Muscle layer of colon (tissue), 2 donors: ENCODE measurements around the gene GINS1.

Experiments
- H3K27ac ChIP-seq: one replicate; pipeline ENCODE4 v1.7.0; 2013; ENCODE audit warnings: low read depth, mild to moderate bottlenecking, low read length, moderate library complexity
- H3K27me3 ChIP-seq, 2 donors: one replicate each; pipeline ENCODE4 v1.7.0; 2013; ENCODE audit warnings: low read length in 2 of 2, mild to moderate bottlenecking in 2 of 2; ENCODE audit not compliant: insufficient read depth in 2 of 2, control insufficient read depth in 1 of 2
- H3K36me3 ChIP-seq: one replicate; pipeline ENCODE4 v1.7.0; 2013; ENCODE audit warnings: mild to moderate bottlenecking, low read length; ENCODE audit not compliant: insufficient read depth
- H3K4me1 ChIP-seq: one replicate; pipeline ENCODE4 v1.7.0; 2013; ENCODE audit warnings: mild to moderate bottlenecking, low read length; ENCODE audit not compliant: insufficient read depth
- H3K4me3 ChIP-seq, 2 donors: one replicate each; pipeline ENCODE4 v1.7.0; 2013; ENCODE audit warnings: low read length in 2 of 2, low read depth in 1 of 2, mild to moderate bottlenecking in 1 of 2, moderate library complexity in 1 of 2
- H3K9ac ChIP-seq: one replicate; pipeline ENCODE4 v1.7.0; 2013; ENCODE audit warnings: low read length
- H3K9me3 ChIP-seq: one replicate; pipeline ENCODE4 v1.7.0; 2013; ENCODE audit warnings: mild to moderate bottlenecking, low read length
- donor health status: abdominal sarcoma.
- donor health status: Adenocarcinoma of cecum.

The GINS1 gene

DNA sequence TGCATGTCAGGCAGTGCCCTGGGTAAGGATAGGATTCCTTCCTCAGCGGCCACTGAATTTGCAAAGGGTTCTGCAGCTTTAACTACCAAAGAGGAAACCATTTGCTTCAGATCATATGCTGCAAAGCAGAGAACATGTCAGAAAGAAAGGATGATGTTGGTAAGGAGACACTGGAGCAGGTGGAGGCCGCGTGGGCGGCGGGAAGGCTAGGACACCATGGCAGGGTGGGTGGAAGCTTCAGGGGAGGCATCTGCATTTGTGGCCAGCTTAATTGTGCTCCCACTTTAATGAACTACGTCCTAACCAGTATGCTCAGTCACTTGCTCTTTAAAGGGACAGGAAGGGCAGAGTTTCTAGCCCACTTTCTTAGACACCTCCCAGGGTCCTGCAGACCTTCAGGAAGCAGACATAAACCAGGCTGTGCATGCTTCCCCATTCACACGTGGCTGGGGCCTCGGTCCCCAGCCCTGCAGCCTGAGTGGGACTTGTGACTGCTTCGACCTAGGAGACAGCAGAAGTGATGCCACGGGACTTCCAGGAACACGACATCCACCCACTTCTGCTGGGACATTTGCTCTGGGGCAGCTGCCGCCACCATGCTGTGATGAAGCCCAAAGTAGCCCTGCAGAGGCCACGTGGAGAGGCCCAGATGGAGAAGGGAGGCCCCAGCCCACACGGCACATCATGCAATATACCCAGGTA, 76.1 kb downstream of the GINS1 start:
- Histone ChIP-seq H3K27me3 (no peaks in the 10 kb centered on the region), H3K9me3 (no peaks in the 10 kb centered on the region), H3K4me1 (no peaks in the 10 kb centered on the region), H3K4me3 (no peak overlapping the region), H3K27ac (no peak overlapping the region), H3K36me3 (peaks cover 26% of the 10 kb centered on the region), H3K9ac (no peak overlapping the region)

DNA sequence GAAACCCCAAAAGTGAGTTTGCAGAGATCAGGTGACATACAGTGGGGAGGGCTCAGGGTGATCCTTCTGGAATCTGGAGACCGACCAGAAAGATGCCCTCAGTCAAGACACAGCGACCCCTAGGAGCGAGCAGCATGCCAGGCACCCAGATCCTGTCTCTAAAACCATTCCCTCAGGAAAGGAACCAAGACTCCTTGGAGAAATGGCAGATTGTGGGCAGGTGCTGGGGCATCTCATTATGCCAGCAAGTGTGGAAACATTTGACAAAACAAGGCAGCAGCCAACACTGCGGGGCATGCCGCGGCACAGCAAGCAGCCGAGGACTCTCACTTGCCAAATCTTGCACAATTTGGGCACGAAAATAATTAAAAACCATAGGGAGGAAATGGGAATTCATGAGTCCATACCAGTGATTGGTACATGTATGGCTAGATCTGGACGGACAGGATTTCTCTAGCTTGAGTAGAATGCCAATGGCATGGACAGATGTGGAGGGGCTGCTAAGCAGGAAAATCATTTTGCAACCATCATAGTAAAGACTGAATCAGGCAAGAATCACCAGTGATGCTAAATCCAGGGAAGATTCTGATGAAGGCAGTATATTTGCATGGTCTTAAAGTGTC, 76.9 kb downstream of the GINS1 start:
- Histone ChIP-seq H3K27ac (no peak overlapping the region), H3K9me3 (no peaks in the 10 kb centered on the region), H3K4me3 (no peak overlapping the region), H3K4me1 (no peaks in the 10 kb centered on the region), H3K27me3 (no peaks in the 10 kb centered on the region), H3K36me3 (peaks cover 25% of the 10 kb centered on the region), H3K9ac (no peak overlapping the region)

GRCh38 chr20:25484911-25485511, 77.5 kb downstream of the GINS1 start:
- Histone ChIP-seq H3K27me3 (no peaks in the 10 kb centered on the region), H3K36me3 (peaks cover 20% of the 10 kb centered on the region), H3K9ac (no peak overlapping the region), H3K4me1 (no peaks in the 10 kb centered on the region), H3K9me3 (no peaks in the 10 kb centered on the region), H3K27ac (no peak overlapping the region), H3K4me3 (no peak overlapping the region)

DNA sequence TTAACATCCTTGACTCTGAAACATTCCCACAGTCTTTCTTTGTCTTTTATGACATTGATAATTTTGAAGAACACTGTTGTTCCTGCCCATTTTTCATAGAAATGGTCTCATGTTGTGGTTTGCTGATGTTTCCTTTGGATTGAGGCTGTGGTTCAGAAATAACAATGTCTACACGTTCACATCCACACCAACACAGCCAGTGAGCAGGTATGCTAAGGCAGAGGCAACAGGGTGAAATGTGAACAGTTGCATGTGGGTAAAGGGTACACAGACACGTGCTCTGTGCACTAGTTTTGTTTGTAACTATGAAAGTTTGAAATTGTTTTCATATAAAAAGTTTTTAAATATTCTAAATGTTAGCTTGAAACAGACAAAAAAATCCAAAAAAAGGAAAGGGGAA, 78.4 kb downstream of the GINS1 start:
- Histone ChIP-seq H3K4me1 (no peaks in the 10 kb centered on the region), H3K27me3 (no peaks in the 10 kb centered on the region), H3K9ac (no peak overlapping the region), H3K4me3 (no peak overlapping the region), H3K27ac (no peak overlapping the region), H3K36me3 (peaks cover 18% of the 10 kb centered on the region), H3K9me3 (no peaks in the 10 kb centered on the region)

DNA sequence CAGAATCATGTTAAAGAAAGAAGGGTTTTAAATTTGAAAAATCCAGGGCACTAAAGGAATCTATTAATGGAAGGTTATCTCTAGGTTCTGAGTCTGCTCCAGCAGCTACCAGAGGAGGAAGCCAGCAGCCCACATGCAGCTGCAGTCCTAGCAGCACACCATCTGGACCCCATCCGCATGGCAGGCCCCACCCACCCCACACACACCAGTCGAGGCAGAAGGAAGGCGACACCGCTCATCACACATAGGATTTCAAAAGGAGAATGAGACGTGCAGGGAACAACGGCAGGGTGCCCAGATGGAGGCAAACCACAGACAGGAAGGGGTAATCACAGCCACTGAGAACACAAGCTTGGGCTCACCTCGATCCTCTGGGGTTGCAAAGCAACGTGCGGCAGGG, 78.9 kb downstream of the GINS1 start:
- peaks cover 18% of the 10 kb centered on the region for H3K36me3 ChIP-seq
- H3K4me1 ChIP-seq, result no peaks in the 10 kb centered on the region
- no peak overlapping the region for H3K27ac ChIP-seq
- no peak overlapping the region for H3K9ac ChIP-seq
- H3K4me3 ChIP-seq, result no peak overlapping the region
- H3K9me3 ChIP-seq, result no peaks in the 10 kb centered on the region
- no peaks in the 10 kb centered on the region for H3K27me3 ChIP-seq

GRCh38 chr20:25487306-25487705, 79.8 kb downstream of the GINS1 start:
- Histone ChIP-seq H3K36me3 (peaks cover 13% of the 10 kb centered on the region), H3K9me3 (no peaks in the 10 kb centered on the region), H3K9ac (no peak overlapping the region), H3K27me3 (no peaks in the 10 kb centered on the region), H3K4me3 (no peak overlapping the region), H3K27ac (no peak overlapping the region), H3K4me1 (no peaks in the 10 kb centered on the region)

DNA sequence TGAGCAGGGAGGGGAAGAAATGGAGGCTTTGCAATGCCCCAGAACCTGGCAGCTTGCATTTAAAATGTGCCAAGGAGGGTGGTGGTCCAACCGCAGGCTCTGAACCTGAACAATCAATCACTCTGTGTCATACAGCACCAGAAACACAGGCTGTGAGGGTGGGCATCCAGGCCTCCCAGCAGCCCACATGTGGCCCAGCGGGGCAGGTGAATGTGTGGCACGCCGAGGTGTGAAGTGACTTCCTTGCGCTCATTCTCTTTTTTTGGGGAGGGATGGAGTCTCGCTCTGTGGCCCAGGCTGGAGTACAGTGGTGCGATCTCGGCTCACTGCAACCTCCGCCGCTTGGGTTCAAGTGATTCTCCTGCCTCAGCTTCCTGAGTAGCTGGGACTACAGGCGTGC, 80.5 kb downstream of the GINS1 start:
- peaks cover 13% of the 10 kb centered on the region for H3K36me3 ChIP-seq

GRCh38 chr20:25489221-25489871, 81.9 kb downstream of the GINS1 start:
- H3K9me3 ChIP-seq, result no peaks in the 10 kb centered on the region
- no peak overlapping the region for H3K9ac ChIP-seq
- H3K4me3 ChIP-seq, result no peak overlapping the region
- H3K27ac ChIP-seq, result no peak overlapping the region
- H3K36me3 ChIP-seq, result peaks cover 13% of the 10 kb centered on the region
- H3K27me3 ChIP-seq, result no peaks in the 10 kb centered on the region
- no peaks in the 10 kb centered on the region for H3K4me1 ChIP-seq

More for the DNA sequence above, 80.5 kb downstream of the GINS1 start:
- H3K4me1 ChIP-seq, result no peaks in the 10 kb centered on the region
- H3K4me3 ChIP-seq, result no peak overlapping the region
- H3K9ac ChIP-seq, result no peak overlapping the region
- no peaks in the 10 kb centered on the region for H3K27me3 ChIP-seq
- no peaks in the 10 kb centered on the region for H3K9me3 ChIP-seq
- H3K27ac ChIP-seq, result no peak overlapping the region

DNA sequence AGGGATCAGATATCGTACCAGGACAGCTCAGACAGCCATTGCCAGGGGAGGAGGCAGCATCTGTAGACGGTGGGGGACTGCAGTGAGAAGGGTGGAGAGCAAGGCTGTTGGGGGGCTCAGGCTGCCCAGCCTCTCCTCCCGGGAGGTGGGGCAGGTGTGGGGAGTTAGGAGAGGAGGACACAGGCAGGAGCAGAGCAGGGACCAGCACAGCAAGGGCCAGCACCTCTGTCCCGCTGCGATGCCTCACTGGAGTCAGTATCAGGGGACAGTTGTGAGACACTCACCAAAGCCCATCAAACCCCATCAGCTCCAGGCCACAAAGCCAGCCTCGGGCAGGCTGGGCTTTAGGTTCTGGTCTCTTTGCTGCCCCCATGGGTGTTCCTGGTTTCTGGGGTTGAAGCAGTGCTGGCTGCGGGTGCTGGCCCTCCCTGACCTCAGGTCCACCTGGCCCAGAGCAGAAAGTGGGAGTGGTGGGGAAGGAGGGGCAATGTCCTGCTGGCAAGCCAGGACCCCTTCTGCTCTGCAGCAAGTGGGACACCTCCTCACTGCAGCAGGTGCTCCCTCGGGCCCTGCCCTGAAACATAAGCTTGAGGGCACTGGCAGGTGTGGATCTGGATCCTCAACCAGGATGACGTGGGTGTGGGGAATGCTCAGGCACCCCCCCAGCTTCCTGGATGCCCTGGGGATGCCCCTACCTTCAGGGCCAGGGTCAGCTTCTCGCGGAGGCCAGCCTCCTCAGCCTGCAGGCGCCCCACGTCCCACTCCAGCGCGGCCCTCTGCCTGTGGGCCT, 83.4 kb downstream of the GINS1 start:
- no peak overlapping the region for H3K27ac ChIP-seq
- H3K4me3 ChIP-seq, result no peak overlapping the region
- H3K36me3 ChIP-seq, result peaks cover 13% of the 10 kb centered on the region
- no peak overlapping the region for H3K9ac ChIP-seq
- H3K27me3 ChIP-seq, result no peaks in the 10 kb centered on the region
- no peaks in the 10 kb centered on the region for H3K4me1 ChIP-seq
- no peaks in the 10 kb centered on the region for H3K9me3 ChIP-seq

DNA sequence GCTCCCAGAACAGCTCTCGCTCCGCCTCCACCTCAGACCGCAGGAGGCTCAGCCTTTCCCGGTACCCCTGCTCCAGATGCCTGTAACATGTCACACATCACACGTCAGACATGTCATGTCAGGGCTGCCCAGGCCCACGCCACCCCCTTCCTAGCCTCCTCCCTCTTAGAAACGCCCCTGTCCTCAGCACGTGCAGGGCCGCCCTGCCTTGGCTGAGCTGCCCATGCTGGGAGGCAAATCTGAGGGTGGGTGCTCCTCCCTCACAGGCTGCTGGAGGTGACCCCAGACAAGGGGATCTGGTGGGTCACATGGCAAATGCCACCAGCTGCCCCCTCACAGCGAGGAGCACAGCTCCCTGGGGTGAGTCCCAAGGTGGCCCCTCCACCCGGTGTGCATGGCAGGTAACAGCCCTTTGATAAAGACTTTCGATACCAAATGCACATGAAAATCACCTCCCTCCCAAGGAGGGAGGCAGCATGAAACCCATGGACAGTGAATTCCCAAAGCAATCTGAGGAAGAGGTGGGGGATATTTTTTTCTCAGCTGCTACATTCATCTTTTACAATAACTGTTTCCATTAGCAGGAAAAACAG, 84.1 kb downstream of the GINS1 start:
- no peaks in the 10 kb centered on the region for H3K9me3 ChIP-seq
- H3K27me3 ChIP-seq, result no peaks in the 10 kb centered on the region
- H3K36me3 ChIP-seq, result peaks cover 13% of the 10 kb centered on the region
- no peak overlapping the region for H3K9ac ChIP-seq
- no peaks in the 10 kb centered on the region for H3K4me1 ChIP-seq
- no peak overlapping the region for H3K27ac ChIP-seq
- no peak overlapping the region for H3K4me3 ChIP-seq

GRCh38 chr20:25493137-25493536, 85.7 kb downstream of the GINS1 start:
- Histone ChIP-seq H3K4me3 (no peak overlapping the region), H3K9me3 (no peaks in the 10 kb centered on the region), H3K27me3 (no peaks in the 10 kb centered on the region), H3K27ac (no peak overlapping the region), H3K4me1 (no peaks in the 10 kb centered on the region), H3K9ac (no peak overlapping the region), H3K36me3 (peaks cover 8% of the 10 kb centered on the region)
